AG09309 (cell line): Measurements from ENCODE around the gene LRRC61.

Experiments
- DNase-seq: peaks from one replicate; pipeline ENCODE4 v3.0.0-alpha.2; 2010; ENCODE audit warnings: low read depth
- H3K4me3 ChIP-seq: 2 replicates; pipeline ENCODE4 v1.5.1; 2011; ENCODE audit warnings: mild to moderate bottlenecking, low read depth, low read length, moderate library complexity; ENCODE audit not compliant: control insufficient read depth
- TF ChIP-seq, protein P1 (sequence below): IDR thresholded peaks from 2 replicates; pipeline ENCODE4 v1.5.1; 2011; ENCODE audit warnings: mild to moderate bottlenecking, low read depth, low read length, inconsistent platforms; ENCODE audit not compliant: insufficient read depth, control insufficient read depth; ENCODE audit errors: missing control alignments

The LRRC61 gene

DNA sequence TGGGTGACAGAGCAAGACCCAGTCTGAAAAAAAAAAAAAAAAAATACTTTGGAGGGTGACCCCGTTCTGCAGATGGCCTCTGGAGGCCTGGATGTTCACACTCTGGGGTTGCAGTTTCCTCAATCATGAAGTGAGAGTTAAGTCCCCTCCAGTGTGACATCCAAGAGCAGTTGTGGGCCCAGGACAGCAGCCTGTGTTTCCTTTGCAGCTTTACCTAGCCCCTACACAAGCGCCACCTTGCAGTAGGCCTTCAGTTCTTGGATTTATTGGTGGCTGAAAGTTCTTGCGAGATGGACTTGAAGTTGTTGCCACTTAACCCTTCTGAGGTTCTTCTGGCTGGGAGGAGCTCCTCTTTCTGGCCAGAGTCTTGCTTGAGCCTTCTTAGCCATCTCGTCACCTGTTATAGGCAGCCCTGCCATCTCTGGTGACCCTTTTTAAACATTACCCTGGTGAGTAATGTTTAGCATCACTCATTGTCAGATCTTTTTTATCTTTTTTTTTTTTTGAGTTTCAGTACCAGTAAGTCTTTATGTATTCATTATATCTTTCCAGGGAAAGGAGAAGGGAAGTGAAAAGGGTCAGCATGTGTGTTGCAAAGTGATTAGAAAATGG lies 3.6 kb downstream of the LRRC61 start:
- DNase-seq: no peak
- TF ChIP-seq, protein P1, sequence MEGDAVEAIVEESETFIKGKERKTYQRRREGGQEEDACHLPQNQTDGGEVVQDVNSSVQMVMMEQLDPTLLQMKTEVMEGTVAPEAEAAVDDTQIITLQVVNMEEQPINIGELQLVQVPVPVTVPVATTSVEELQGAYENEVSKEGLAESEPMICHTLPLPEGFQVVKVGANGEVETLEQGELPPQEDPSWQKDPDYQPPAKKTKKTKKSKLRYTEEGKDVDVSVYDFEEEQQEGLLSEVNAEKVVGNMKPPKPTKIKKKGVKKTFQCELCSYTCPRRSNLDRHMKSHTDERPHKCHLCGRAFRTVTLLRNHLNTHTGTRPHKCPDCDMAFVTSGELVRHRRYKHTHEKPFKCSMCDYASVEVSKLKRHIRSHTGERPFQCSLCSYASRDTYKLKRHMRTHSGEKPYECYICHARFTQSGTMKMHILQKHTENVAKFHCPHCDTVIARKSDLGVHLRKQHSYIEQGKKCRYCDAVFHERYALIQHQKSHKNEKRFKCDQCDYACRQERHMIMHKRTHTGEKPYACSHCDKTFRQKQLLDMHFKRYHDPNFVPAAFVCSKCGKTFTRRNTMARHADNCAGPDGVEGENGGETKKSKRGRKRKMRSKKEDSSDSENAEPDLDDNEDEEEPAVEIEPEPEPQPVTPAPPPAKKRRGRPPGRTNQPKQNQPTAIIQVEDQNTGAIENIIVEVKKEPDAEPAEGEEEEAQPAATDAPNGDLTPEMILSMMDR: no peak
- H3K4me3 ChIP-seq: no peak overlapping the region

DNA sequence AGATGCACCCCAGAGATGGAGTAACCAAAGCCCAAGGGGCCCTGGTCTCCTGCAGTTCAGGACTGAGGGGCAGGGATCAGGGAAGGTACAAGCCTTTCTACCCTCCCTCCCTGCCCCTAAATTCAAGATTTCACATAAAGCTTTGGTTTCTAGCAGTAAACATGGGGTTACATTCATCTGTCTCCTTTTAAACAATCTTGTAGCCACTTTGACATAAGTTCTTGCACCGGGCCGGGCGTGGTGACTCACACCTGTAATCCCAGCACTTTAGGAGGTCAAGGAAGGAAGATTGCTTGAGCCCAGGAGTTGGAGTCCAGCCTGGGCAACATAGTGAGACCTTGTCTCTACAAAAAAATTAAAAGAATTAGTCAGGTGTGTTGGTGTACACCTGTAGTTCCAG lies 4.2 kb downstream of the LRRC61 start:
- TF ChIP-seq, protein P1: no peak
- no peak for DNase-seq
- no peak overlapping the region for H3K4me3 ChIP-seq

DNA sequence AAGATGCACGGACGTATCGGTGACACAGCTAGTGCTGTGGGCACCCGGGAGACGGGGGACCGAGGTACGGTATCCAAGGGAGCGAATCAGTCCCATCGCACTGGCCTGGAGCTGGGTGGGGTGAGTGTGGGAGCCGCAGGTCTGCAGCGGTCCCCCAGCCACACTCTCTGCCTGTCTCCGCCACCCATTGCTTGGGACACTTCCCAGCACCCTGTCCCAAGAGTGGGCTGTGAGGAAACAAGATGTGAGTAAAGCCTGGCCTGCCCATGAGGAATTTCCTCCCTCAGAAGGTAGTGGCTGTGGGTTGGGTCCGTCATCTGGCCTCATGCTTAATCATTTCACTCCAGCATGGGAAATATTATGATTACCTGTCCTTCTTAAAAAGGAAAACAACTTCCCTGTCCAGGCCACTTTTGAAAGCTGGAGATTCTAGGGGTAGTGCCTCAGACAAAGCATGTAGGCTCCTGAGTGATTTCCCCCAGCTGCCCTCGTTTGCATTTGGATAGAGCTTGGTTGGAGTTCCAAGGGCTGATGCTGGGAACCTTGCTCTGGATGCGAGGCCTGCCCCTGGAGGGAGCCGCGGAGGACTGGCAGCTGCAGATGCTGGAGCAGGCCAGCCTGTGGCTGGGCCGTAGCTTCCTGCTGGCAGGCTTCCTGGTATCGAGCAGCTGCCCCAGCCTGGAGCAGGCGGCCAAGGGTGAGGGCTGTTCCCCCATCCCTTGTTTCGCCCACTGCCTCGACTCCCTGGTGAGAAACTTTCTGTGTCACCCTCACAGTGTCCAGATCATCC lies 6.4 kb downstream of the LRRC61 start:
- H3K4me3 ChIP-seq: no peak overlapping the region
- TF ChIP-seq, protein P1: no peak

DNA sequence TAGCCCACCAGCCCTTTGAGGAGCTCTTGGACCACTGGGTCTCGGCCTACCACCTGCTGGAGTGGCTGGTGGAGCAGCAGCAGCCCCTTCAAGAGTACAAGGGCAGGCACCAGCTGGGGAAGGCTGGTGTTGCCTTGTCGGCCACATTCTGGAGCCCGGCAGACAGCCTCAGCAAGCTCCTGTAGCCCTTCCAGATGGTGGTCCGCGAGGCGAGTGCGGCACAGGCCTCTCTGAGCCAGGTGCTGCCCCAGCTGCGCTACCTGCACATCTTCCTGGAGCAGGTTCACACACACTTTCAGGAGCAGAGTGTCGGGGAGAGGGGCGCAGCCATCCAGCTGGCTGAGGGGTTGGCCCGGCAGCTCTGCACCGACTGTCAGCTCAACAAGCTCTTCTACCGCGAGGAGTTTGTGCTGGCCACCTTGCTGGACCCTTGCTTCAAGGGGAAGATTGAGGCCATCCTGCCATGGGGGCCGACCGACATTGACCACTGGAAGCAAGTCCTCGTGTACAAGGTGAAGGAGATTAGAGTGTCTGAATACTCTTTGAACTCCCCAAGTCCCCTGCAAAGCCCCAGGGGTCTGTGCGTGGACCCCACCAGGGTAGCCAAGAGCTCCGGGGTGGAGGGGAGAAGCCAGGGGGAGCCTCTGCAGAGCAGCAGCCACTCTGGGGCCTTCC lies 7.2 kb downstream of the LRRC61 start:
- no peak for DNase-seq
- no peak overlapping the region for H3K4me3 ChIP-seq
- TF ChIP-seq, protein P1: no peak

More for the DNA sequence above, 6.4 kb downstream of the LRRC61 start:
- no peak for DNase-seq

DNA sequence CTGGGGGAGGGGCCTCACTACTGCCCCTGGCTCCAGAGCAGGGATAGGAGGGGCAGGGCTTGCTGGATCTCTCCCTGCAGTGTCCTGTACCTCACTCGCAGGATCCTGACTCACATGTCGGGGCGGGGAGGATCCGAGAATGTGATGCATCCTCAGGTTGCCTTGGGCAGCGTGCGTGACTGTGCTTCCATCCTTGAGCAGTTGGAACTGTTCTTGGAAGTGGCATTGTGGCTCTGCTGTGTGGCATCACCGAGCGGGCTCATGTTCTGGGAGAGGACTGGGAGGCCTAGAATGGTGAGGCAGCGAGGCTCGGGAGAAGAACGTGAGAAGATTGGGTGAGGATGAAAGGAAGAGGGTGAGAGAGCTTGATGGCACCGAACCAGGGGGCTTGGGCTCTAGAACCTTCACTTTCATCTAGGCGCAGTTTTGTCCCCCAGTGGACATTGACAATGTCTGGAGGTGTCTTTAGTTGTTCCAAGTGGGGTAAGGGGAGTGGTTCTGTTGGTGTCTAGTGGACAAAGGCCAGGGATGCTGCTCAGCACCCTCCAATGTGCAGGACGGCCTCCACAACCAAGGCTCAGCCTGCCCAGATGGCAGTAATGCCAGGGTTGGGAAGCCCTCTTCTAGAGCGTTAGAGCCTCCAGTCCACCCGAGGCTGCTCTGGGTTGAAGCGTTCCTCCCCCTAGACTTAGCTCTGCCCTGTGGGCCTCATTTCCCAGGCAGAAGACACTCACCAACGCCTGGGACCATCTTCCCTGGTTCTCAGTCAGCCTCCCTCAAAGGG lies 9.9 kb downstream of the LRRC61 start:
- TF ChIP-seq, protein P1: no peak
- no peak overlapping the region for H3K4me3 ChIP-seq
- no peak for DNase-seq

DNA sequence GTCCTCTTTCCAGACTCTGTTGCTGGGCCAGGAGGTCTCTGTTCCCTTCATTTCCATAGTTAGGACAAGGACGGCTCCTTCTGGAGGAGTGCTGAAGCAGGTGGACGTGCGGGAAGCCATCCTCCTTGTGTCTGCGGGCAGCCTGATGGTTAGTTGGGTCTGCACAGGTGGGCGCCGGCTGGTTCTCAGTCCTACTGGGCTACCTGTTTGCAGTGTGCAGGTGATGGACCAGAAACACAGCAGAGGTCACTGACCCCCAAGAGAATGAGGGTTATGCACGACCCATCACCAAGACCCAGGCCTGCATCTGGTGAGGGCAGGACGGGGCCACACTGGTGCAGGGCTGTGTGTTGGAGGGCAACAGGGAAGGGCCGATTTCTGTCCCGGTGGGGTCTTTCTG lies 10.5 kb downstream of the LRRC61 start:
- no peak for DNase-seq

More for the DNA sequence above, 10.5 kb downstream of the LRRC61 start:
- TF ChIP-seq, protein P1: no peak
- no peak overlapping the region for H3K4me3 ChIP-seq
